Posterior vena cava (tissue), 2 donors: ENCODE data around the gene SLC17A5. TPM values are rescaled to one million over a fixed set of nuclear protein-coding genes. Genes with fewer than 3 reads are reported as not detected.
"Not testable (repeated sequence)": the region's sequence is repeated elsewhere in the genome, so short reads cannot be mapped to it uniquely, and the experiment has no call there.

ENCODE experiments used
- DNase-seq: peaks from one replicate; pipeline ENCODE4 v3.0.0-alpha.2; 2020; ENCODE audit warnings: low spot score
- intact Hi-C, 2 donors: fragments of 100-400 bp; cut with DNase I; formaldehyde crosslinking; loops; one replicate each; pipeline versions ENCODE4 v1.14.1 to v1.14.2; 2022 to 2023
- long read RNA-seq, 2 donors: library from polyadenylated mRNA; unstranded; transcript quantifications; one replicate each; pipeline ENCODE4 v2.0.0, GENCODE V29; 2020 to 2021
- total RNA-seq, 2 donors: library from RNA; stranded (reverse); fragmentation: NEBNext Ultra II Directional; extraction: Animal tissue kit (Norgen Biotek cat#: 25700); gene quantifications; one replicate each; pipeline ENCODE4 v1.2.1, GENCODE V29; 2021
- donor health status: DM: yes; HTN: yes; CAD: no.
- donor health status: DM: yes; HTN: yes; CAD: no.

Gene SLC17A5
- total RNA-seq, result 10 to 100 TPM; 15.2 to 16.6 TPM
- long read RNA-seq, donor 1, partial matches to known transcripts, result 3 of 10 reads
- long read RNA-seq, donor 1, other reads (novel, unspliced or antisense), result 3 of 10 reads
- long read RNA-seq, donor 2, transcript SLC17A5-201 (11 exons, 3,455 nt), result major isoform, 17 of 44 reads
- long read RNA-seq, donor 2, partial matches to known transcripts, result 8 of 44 reads
- long read RNA-seq, donor 2, other reads (novel, unspliced or antisense), result 19 of 44 reads

GRCh38 chr6:73653571-73654424 lies at the start of gene SLC17A5:
TSS of gene SLC17A5 (minus strand) at chr6:73653992. CDS start at chr6:73653886, 106 bp downstream.
- intact Hi-C loops, result loop anchor here in 1 of 2 donors (5.0 kb wide), 1 partner anchor 141 kb away; no protein-coding TSS in a partner anchor

DNA sequence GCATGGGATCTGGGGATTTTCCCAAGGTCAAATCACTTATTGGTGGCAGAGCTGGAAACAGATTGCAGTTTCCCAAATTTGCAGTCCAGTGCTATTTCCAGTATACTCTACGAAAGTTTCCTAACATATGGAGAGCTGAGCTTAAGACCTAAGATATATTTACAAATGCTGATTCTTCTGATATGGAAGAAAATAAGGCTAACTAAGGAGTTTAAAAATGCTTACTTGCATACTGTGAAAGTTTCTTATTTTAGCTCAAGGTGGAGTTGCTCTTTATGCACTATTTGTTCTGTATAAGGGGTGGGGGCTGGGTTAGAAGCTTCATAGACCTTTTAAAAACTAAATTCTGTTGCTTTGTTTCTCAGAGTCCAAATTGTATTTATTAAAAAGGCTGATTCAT lies 49.7 kb upstream of the SLC17A5 start:
- intact Hi-C loops, result no loop called here
- DNase-seq, result no peak

More at GRCh38 chr6:73653571-73654424, at the start of gene SLC17A5:
- DNase-seq, result peak; percentile 98

- intact Hi-C loops, result no loop called here
- no peak for DNase-seq
These were observed 48.7 kb upstream of the SLC17A5 start for GRCh38 chr6:73702444-73702843.

GRCh38 chr6:73699676-73700459 lies 46.1 kb upstream of the SLC17A5 start:
- intact Hi-C loops, result no loop called here
- no peak for DNase-seq

- no peak for DNase-seq
- intact Hi-C loops, result no loop called here
These were observed 43.3 kb upstream of the SLC17A5 start for GRCh38 chr6:73696966-73697655.

DNA sequence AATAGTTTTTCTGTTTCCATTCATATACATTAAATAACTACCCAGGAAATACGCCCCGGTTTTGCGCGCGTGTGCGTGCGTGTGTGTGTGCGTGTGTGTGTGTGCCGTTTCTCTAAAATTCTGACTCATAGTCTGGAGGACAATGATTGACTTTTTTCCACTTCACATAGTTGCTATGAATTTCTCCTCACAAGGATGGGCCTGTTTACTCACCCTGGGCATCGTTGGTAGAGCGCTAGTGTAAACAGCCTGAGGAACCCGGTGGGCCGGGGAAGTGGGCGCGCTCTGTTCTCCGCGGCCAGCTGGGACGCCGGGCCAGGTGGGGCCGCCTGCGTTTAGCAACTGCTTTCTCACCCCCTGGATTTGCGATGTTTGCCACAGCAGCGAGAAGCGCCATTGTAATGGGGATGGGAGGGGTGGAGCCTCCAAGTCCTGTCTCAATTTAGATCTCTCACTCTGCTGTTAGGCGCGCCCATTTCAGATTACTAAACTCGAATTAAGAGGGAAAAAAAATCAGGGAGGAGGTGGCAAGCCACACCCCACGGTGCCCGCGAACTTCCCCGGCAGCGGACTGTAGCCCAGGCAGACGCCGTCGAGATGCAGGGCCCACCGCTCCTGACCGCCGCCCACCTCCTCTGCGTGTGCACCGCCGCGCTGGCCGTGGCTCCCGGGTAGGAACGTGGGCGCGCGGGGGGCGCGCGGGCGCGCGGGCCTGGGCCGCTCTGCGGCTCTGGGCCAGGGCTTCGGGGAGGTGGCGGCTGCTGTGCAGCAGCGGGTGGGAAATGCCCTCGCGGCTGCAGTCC lies 42.0 kb upstream of the SLC17A5 start, which contains the start of gene CD109:
TSS of gene CD109 (plus strand) at position 585 of the 803 bp plus-strand sequence. CDS start at position 598, 13 bp downstream.
- intact Hi-C loops, result no loop called here
- DNase-seq, result peak; percentile 86

- intact Hi-C loops, result no loop called here
- DNase-seq, result no peak
These were observed 41.1 kb upstream of the SLC17A5 start for GRCh38 chr6:73694711-73695411.

- DNase-seq, result no peak
- intact Hi-C loops, result no loop called here
These were observed 37.7 kb upstream of the SLC17A5 start for GRCh38 chr6:73691512-73691911.

DNA sequence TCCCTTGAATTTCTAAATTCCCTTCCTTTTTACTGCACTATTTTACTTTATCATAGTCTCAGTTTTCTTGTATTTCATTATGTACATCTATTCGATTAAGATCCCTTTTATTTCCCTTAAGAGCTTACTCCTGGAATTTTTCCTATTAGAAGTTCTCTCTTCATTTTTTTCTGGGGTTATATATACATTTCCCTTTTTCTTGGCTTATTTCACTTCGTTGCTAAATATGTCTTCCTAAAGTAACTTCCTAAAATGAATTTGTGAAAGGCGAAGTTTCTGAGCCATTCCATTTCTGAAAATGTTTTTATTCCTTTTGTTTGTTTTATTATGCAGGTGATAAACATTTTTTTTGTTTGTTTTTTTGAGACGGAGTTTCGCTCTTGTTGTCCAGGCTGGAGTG lies 36.3 kb upstream of the SLC17A5 start:
- intact Hi-C loops, result no loop called here
- DNase-seq, result no peak

DNA sequence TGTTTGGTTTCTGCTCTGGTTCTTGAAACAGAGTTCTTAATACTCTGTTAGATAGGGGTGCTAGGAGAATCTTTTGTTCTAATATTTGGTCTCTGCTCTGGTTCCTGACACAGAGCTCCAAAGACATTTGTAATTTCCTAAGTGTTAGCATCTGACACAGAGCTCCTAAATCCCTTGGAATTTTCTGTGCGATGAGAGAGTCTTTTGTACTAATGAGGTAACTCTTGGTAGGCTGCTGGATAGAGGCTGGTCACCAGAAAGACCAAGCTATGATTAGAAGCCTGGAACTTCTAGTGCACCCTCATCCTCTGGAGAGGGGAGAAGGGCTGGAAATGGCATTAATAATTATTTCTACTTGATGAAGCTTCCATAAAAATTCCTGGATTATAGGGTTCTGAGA lies 34.6 kb upstream of the SLC17A5 start:
- no peak for DNase-seq
- intact Hi-C loops, result no loop called here

GRCh38 chr6:73683574-73683973 lies 29.8 kb upstream of the SLC17A5 start:
- intact Hi-C loops, DNase-seq: not testable (repeated sequence)

DNA sequence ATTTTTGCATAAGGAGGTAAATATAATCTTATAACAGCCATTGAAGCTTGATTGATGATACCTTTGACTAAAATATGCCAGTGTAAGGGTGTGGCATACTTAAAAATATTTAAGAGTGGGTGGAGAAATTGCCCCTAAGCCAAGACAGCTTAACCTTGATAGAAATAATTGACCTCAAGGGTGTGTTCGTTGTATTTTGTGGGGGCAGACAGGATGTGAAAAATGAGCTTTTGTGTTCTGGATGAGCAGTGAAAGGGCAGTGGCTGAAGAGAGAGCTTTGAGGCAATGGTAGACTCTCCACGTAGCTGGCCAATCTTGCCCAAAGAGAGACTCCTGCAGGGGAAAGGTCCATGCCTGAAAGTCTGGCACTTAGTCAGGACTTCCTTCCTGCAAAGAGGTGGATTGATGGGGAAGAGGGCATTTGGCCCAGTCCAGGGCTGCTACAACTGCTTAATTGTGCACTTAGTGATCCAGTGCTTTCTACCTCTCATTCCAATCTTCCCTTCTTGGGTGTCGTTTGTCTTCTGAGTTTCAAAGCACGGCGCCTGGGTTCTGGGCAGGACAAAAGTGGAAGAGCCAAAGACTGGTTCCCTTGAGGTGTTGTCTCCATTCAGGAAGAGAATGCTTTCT lies 26.6 kb upstream of the SLC17A5 start:
- DNase-seq, result no peak
- intact Hi-C loops, result no loop called here

- DNase-seq, result not testable (repeated sequence)
- intact Hi-C loops, result loop anchor here (5.0 to 10.0 kb wide), 2 partner anchors 52 to 55 kb away; no protein-coding TSS in a partner anchor
These were observed 26.1 kb upstream of the SLC17A5 start for GRCh38 chr6:73679846-73680245.

DNA sequence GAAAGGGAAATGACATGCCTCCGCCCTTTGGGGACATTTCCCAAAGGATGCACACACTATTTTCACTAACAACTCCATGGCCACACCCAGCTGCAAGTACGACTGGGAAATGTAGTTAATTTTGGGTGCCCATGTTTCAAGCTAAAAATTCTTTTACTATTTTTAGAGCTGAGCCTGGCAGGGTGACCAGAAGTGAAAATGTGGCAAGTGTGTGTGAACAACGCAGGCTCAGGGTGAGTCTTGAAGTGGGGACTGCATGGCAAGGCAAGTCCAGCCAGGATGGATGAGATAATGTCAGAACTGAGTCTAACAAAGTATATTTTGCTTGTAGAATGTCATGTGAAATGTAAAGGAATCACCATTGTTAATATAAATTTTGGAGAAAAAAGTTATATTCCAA lies 25.2 kb upstream of the SLC17A5 start:
- DNase-seq, result no peak
- intact Hi-C loops, result loop anchor here (5.0 to 10.0 kb wide), 2 partner anchors 53 to 56 kb away; no protein-coding TSS in a partner anchor

GRCh38 chr6:73675466-73676098 lies 21.8 kb upstream of the SLC17A5 start:
- DNase-seq, result peak; percentile 83
- intact Hi-C loops, result loop anchor here (5.0 to 10.0 kb wide), 2 partner anchors 57 to 59 kb away; no protein-coding TSS in a partner anchor

DNA sequence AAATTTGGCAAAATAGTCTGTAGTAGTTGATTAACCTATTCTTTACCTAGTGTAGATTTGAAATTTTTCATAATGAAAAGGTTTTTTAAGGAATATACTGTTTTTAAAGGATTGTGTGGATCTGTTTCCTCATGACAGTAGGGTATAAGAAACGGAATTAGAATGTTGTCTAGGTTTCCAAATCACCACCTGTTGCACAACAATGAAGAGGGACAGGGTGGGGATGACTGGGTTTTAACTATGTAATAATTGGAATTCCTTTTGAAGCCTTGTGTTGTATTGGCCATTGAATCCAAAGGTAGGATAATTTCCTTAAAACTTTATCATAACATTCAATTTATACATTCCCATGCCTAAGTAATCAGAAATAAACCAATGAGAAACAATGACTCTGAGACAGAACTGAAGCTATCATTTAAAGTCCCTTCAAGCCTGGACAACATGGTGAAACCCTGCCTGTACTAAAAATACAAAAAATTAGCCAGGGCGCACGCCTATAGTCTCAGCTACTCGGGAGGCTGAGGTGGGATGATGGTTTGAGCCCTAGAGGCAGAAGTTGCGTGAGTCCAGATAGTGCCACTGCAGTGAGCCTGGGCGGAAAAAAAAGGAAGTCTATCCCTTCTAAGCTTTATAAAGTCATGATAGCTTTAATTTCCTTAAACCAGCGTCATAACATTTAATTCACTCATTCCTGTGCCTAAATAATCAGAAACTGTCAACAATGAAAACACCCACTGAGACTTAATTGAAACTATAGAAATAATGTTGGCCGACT lies 18.3 kb upstream of the SLC17A5 start:
- intact Hi-C loops, result loop anchor here in 1 of 2 donors (10.0 kb wide), 1 partner anchor 63 kb away; no protein-coding TSS in a partner anchor
- DNase-seq, result no peak
